Measurements from ENCODE around the gene NT5M. TPM values are rescaled to one million over a fixed set of nuclear protein-coding genes. Genes with fewer than 3 reads are reported as not detected.

NT5M gene
- total RNA-seq, 1 donor from 2014 or later = 1.5 TPM

- Mint-ChIP-seq H3K9me3 (ENCODE audit: unreplicated experiment) (no peaks in the 10 kb centered on the region), H3K27me3 (ENCODE audit: low read depth, unreplicated experiment) (peaks cover 11% of the 10 kb centered on the region), H3K4me3 (ENCODE audit: unreplicated experiment) (no peak overlapping the region), H3K36me3 (ENCODE audit: low read depth, unreplicated experiment) (no peaks in the 10 kb centered on the region), H3K27ac (ENCODE audit: unreplicated experiment) (no peak overlapping the region), H3K4me1 (ENCODE audit: low read depth, unreplicated experiment) (no peaks in the 10 kb centered on the region)
- H3K36me3 ChIP-seq (ENCODE audit: insufficient read depth, low read length) = no peaks in the 10 kb centered on the region
- no peak for TF ChIP-seq CTCF (IDR thresholded peaks at IDR 0.05; ENCODE audit: insufficient read depth, low read depth, low read length)
- TF ChIP-seq EZH2 (IDR thresholded peaks at IDR 0.05; ENCODE audit: insufficient read depth, low read length) = no peak
- no peak overlapping the region for H3K4me3 ChIP-seq (ENCODE audit: insufficient read depth, low read depth, low read length)
- H2AFZ ChIP-seq (ENCODE audit: low read depth, low read length) = no peak overlapping the region
- H3K4me1 ChIP-seq (ENCODE audit: insufficient read depth, low read length) = no peaks in the 10 kb centered on the region
- no peaks in the 10 kb centered on the region for H3K27me3 ChIP-seq (ENCODE audit: insufficient read depth, low read length)
- no peak for FAIRE-seq
- DNase-seq (ENCODE audit: low read depth) = no peak
- H3K79me2 ChIP-seq (ENCODE audit: insufficient read depth, low read length) = no peaks in the 10 kb centered on the region
- H3K4me2 ChIP-seq (ENCODE audit: low read length) = no peak overlapping the region
- H3K9me3 ChIP-seq (ENCODE audit: insufficient read depth, low read depth, low read length) = no peaks in the 10 kb centered on the region
- H3K9ac ChIP-seq (ENCODE audit: low read length) = no peak overlapping the region
- H3K27ac ChIP-seq (ENCODE audit: low read depth, low read length) = no peak overlapping the region
- H4K20me1 ChIP-seq (ENCODE audit: insufficient read depth, low read length) = no peaks in the 10 kb centered on the region
Observed at GRCh38 chr17:17342242-17342945, 39.2 kb downstream of the NT5M start.

DNA sequence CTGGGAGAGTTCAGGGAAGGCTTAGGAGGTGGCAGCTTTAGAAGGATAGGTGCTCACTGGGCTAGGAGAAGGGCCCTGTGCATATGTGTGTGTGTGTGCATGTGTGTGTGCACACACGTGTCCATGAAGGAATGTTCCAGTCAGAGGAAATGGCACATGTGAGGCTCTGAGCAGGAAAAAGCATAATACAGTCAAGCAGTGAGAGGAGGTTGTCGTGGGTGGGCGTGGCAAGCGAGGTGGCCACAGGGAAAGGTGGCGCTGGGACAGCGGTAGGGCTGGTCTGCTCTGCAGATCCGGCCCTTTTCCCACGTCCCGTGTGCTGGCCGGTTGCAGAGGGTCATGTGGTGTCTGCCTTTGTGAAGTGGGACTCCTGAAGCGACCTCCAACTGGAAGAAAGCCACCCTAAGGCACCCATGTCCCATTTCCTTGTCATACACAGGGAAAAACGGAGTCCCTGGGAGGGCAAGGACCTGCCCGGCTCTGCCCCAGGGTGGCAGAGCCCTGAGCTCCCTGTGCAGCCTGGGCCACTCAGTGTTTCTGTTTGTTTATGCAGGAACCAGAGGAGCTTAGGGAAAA lies 40.1 kb downstream of the NT5M start:
- H3K4me1 Mint-ChIP-seq (ENCODE audit: low read depth, unreplicated experiment) = no peaks in the 10 kb centered on the region
- no peaks in the 10 kb centered on the region for H4K20me1 ChIP-seq (ENCODE audit: insufficient read depth, low read length)
- H3K36me3 ChIP-seq (ENCODE audit: insufficient read depth, low read length) = no peaks in the 10 kb centered on the region
- H2AFZ ChIP-seq (ENCODE audit: low read depth, low read length) = no peak overlapping the region
- H3K4me3 Mint-ChIP-seq (ENCODE audit: unreplicated experiment) = no peak overlapping the region
- H3K9ac ChIP-seq (ENCODE audit: low read length) = no peak overlapping the region
- H3K36me3 Mint-ChIP-seq (ENCODE audit: low read depth, unreplicated experiment) = no peaks in the 10 kb centered on the region
- H3K4me1 ChIP-seq (ENCODE audit: insufficient read depth, low read length) = no peaks in the 10 kb centered on the region
- H3K9me3 Mint-ChIP-seq (ENCODE audit: unreplicated experiment) = no peaks in the 10 kb centered on the region
- peaks cover 11% of the 10 kb centered on the region for H3K27me3 Mint-ChIP-seq (ENCODE audit: low read depth, unreplicated experiment)
- H3K9me3 ChIP-seq (ENCODE audit: insufficient read depth, low read depth, low read length) = no peaks in the 10 kb centered on the region
- no peak for FAIRE-seq
- no peak for DNase-seq (ENCODE audit: low read depth)
- no peak overlapping the region for H3K27ac Mint-ChIP-seq (ENCODE audit: unreplicated experiment)
- H3K27me3 ChIP-seq (ENCODE audit: insufficient read depth, low read length) = no peaks in the 10 kb centered on the region
- H3K4me2 ChIP-seq (ENCODE audit: low read length) = no peak overlapping the region
- no peaks in the 10 kb centered on the region for H3K79me2 ChIP-seq (ENCODE audit: insufficient read depth, low read length)
- no peak overlapping the region for H3K27ac ChIP-seq (ENCODE audit: low read depth, low read length)
- no peak for TF ChIP-seq EZH2 (IDR thresholded peaks at IDR 0.05; ENCODE audit: insufficient read depth, low read length)
- no peak for TF ChIP-seq CTCF (IDR thresholded peaks at IDR 0.05; ENCODE audit: insufficient read depth, low read depth, low read length)
- H3K4me3 ChIP-seq (ENCODE audit: insufficient read depth, low read depth, low read length) = no peak overlapping the region

Data from astrocyte (in vitro differentiated cells and primary cell).